Aorta (tissue), 5 donors: ENCODE results near the gene KNSTRN. TPM values are rescaled to one million over a fixed set of nuclear protein-coding genes. Genes with fewer than 3 reads are reported as not detected.

Experiments used
- ATAC-seq: fragments of 200-7000 bp; cut with Tn5 transposase; one replicate; pipeline ENCODE4 v1.9.1; 2022; ENCODE audit warnings: moderate library complexity; ENCODE audit not compliant: low FRiP score
- DNase-seq, 2 donors: peaks; one replicate each; pipeline ENCODE4 v3.0.0-alpha.2; 2020
- H3K27ac ChIP-seq, 2 donors: one replicate each; pipeline ENCODE4 v1.5.1; 2013; ENCODE audit warnings: low read length in 2 of 2, mild to moderate bottlenecking in 2 of 2, moderate library complexity in 2 of 2, control low read depth in 1 of 2, inconsistent platforms in 1 of 2, low read depth in 1 of 2
- H3K27me3 ChIP-seq, 2 donors: one replicate each; pipeline ENCODE4 v1.6.1; 2013; ENCODE audit warnings: control low read depth in 1 of 2, low read length in 1 of 2, mild to moderate bottlenecking in 1 of 2, moderate library complexity in 1 of 2; ENCODE audit not compliant: insufficient read depth in 2 of 2, control insufficient read depth in 1 of 2
- H3K36me3 ChIP-seq, 2 donors: one replicate each; pipeline ENCODE4 v1.6.1; 2013; ENCODE audit warnings: control low read depth in 1 of 2, low read length in 1 of 2, mild to moderate bottlenecking in 1 of 2; ENCODE audit not compliant: insufficient read depth in 2 of 2, control insufficient read depth in 1 of 2
- H3K4me1 ChIP-seq, 2 donors: one replicate each; pipeline ENCODE4 v1.6.1; 2013; ENCODE audit warnings: low read length in 2 of 2, control low read depth in 1 of 2, mild to moderate bottlenecking in 1 of 2, moderate library complexity in 1 of 2; ENCODE audit not compliant: insufficient read depth in 2 of 2, control insufficient read depth in 1 of 2
- H3K4me3 ChIP-seq, 2 donors: one replicate each; pipeline ENCODE4 v1.5.1; 2013; ENCODE audit warnings: low read length in 2 of 2, control low read depth in 1 of 2, mild to moderate bottlenecking in 1 of 2
- H3K9me3 ChIP-seq: one replicate; pipeline ENCODE4 v1.6.1; 2013; ENCODE audit warnings: mild to moderate bottlenecking, low read length; ENCODE audit not compliant: control insufficient read depth
- WGBS, 2 donors: extraction: QIAGEN DNeasy Blood & Tissue Kit; methylation state at CpG; one replicate each; pipeline ENCODE4 v1.1.7; 2013; 5-methylcytosine and 5-hydroxymethylcytosine counted together
- intact Hi-C, 2 donors: fragments of 100-400 bp; cut with DNase I; formaldehyde crosslinking; loops; one replicate each; pipeline versions ENCODE4 v1.14.2 to v1.15.0; 2022
- polyA plus RNA-seq, 2 donors: library from polyadenylated mRNA; stranded (reverse); fragments of 200-250 nt; gene quantifications; one replicate each; pipeline ENCODE4 v1.2.3, GENCODE V29; 2013
- total RNA-seq, 2 donors: library from RNA; stranded (reverse); fragmentation: NEBNext Ultra II Directional; extraction: Animal tissue kit (Norgen Biotek cat#: 25700); gene quantifications; one replicate each; pipeline ENCODE4 v1.2.1, GENCODE V29; 2021
- donor health status: healthy with polysubstance abuse.
- donor health status: Bipolar disorder and iron deficiency.
- donor health status: DM: no; HTN: no; CAD: no.
- donor health status: DM: no; HTN: no; CAD: no.
- donor health status: DM: yes; HTN: yes; CAD: no.

The KNSTRN gene
- total and polyA plus RNA-seq, 4 donors, result 3.1 to 7.6 (median 5.4) TPM

DNA sequence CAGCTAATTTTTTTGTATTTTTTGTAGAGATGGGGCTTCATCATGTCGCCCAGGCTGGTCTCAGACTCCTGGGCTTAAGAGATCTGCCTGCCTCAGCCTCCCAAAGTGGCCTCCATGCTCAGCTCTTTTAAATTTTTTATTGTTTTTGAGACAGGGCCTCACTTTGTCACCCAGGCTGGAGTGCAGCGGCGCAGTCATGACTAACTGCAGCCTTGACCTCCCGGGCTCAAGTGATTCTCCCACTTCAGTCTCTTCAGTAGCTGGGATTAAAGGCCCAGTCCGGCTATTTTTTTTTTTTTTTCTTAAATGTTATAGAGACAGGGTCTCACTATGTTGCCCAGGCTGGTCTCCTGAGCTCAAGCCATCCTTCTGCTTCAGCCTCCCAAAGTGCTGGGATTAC, 43.2 kb downstream of the KNSTRN start:
- no peak for DNase-seq
- H3K36me3 ChIP-seq, result no peaks in the 10 kb centered on the region
- no peak for ATAC-seq
- H3K27ac ChIP-seq, result no peak overlapping the region
- intact Hi-C loops, result loop anchor here (10.0 kb wide), 2 partner anchors 81 to 381 kb away; partner anchors contain the start of gene CCDC9B (in 1 of the 2)
- H3K9me3 ChIP-seq, result no peaks in the 10 kb centered on the region
- WGBS, 2 donors, result 94% methylated on average over 5 of the region's 5 CpGs
- H3K4me1 ChIP-seq, result no peaks in the 10 kb centered on the region
- H3K27me3 ChIP-seq, result no peaks in the 10 kb centered on the region
- H3K4me3 ChIP-seq, result no peak overlapping the region

DNA sequence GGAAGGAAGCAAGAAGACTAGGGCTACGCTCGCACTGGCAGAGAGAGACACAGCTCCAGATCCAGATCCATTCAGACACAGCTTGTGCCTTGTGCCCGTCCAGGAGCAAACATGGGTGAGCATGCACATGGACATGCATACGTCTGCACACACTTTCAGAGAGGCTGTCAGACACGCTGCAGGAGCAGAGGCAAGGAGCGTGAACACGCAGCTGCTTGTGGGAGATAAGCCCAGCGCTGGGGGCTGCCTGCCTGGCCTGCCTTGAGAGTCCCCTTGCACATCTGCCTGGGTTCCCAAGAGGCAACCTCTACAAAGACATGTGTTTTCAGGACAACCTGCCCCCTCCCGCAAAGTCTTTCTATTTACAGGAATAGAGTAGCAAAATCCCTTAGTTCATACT, 44.7 kb downstream of the KNSTRN start:
- Histone ChIP-seq H3K4me3 (no peak overlapping the region), H3K27ac (no peak overlapping the region), H3K9me3 (no peaks in the 10 kb centered on the region), H3K4me1 (no peaks in the 10 kb centered on the region), H3K36me3 (no peaks in the 10 kb centered on the region), H3K27me3 (no peaks in the 10 kb centered on the region)
- intact Hi-C loops, result loop anchor here (10.0 kb wide), 2 partner anchors 82 to 382 kb away; partner anchors contain the start of gene CCDC9B (in 1 of the 2)
- WGBS, 2 donors, result 88 to 95% methylated on average over 9 of the region's 9 CpGs
- ATAC-seq (no peak), DNase-seq (no peak)

DNA sequence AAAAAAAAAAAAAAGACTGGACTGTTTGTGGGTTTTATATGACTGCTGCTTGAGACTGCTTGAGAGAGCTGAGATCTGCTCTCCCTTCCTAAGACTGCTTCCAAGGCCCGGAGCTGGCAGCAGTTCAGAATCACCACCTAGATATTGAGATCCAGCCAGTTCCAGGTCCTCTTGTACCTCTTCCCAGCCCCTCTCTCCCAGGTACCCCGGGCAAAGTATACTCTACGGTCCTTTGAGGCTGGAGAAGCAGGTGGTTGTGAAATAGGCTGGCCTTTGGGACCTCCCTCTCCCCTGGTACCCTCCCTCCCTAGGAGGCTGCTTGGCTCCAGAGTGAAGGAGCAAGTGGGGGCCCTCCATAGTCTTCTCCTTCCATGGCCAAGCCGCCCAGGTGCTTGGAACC, 45.7 kb downstream of the KNSTRN start:
- no peak for ATAC-seq
- DNase-seq, result no peak
- intact Hi-C loops, result loop anchor here (10.0 kb wide), 2 partner anchors 83 to 383 kb away; partner anchors contain the start of gene CCDC9B (in 1 of the 2)
- H3K27me3 ChIP-seq, result no peaks in the 10 kb centered on the region
- no peaks in the 10 kb centered on the region for H3K36me3 ChIP-seq
- WGBS, 2 donors, result 92 to 93% methylated on average over 4 of the region's 4 CpGs
- H3K27ac ChIP-seq, result no peak overlapping the region
- H3K4me1 ChIP-seq, result no peaks in the 10 kb centered on the region
- H3K4me3 ChIP-seq, result no peak overlapping the region
- no peaks in the 10 kb centered on the region for H3K9me3 ChIP-seq

DNA sequence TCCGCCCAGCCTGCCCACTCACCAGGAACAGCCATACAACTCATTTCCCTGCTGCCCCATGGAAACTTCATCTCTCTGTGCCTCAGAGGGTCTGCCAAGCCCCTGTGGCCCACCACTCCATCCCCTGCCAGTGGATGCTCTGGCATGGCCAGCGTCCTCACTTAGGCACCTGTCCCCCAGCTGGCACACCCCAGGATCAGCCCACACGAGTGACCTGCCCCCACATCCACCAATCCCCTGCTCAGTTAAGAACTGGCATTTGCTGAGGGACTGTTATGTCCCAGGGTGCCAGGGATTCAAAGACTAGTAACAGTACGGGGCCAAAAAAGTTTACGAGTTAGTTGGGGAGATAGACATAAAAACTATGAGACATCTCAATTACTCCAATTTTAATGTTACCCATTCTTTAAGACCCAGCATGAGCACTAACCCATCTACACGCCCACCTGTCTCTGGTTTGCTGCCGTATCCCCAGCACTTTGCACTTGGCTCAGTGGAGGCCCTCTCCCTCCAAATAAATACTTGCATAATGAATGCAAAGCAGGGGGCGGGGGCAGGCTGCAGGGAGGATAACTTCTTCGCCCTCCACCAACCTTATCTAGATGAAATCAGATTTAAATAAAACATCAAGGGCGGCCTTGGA, 46.7 kb downstream of the KNSTRN start:
- ATAC-seq (no peak), DNase-seq (no peak)
- Histone ChIP-seq H3K4me1 (no peaks in the 10 kb centered on the region), H3K4me3 (no peak overlapping the region), H3K9me3 (no peaks in the 10 kb centered on the region), H3K27ac (no peak overlapping the region), H3K36me3 (no peaks in the 10 kb centered on the region), H3K27me3 (no peaks in the 10 kb centered on the region)
- WGBS, 2 donors, result 83 to 93% methylated on average over 10 of the region's 10 CpGs
- intact Hi-C loops, result loop anchor here (10.0 kb wide), 2 partner anchors 84 to 384 kb away; partner anchors contain the start of gene CCDC9B (in 1 of the 2)

DNA sequence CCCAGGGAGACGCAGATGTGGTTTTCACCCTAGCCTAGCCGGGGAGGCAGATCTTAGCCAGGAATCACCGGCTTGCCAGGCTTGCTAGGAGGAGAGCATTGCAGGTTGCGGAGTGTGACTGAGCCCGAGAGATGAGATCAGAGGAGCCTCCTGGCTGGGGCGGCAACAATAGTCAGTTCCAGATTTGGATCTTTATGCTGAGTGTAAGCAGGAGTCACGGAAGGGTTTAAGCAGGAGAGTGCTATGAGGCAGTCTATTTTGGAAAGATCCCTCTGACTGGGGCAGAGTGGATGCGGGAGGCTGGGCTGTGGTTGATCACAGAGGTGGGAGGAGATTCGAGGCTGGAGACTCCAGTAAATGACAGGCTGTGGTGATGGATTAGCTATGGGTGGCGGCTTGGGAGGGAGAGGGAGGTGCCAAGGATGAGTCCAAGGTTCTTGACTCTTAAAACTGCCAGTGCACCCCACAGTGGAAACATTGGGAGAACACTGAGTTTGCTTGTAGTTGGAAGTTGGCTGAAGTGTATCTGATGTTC, 47.8 kb downstream of the KNSTRN start:
- H3K36me3 ChIP-seq, result no peaks in the 10 kb centered on the region
- no peaks in the 10 kb centered on the region for H3K4me1 ChIP-seq
- ATAC-seq, result no peak
- no peak overlapping the region for H3K27ac ChIP-seq
- no peaks in the 10 kb centered on the region for H3K9me3 ChIP-seq
- intact Hi-C loops, result no loop called here
- no peaks in the 10 kb centered on the region for H3K27me3 ChIP-seq
- H3K4me3 ChIP-seq, result no peak overlapping the region
- DNase-seq, result no peak
- WGBS, 2 donors, result 75 to 77% methylated on average over 10 of the region's 10 CpGs

DNA sequence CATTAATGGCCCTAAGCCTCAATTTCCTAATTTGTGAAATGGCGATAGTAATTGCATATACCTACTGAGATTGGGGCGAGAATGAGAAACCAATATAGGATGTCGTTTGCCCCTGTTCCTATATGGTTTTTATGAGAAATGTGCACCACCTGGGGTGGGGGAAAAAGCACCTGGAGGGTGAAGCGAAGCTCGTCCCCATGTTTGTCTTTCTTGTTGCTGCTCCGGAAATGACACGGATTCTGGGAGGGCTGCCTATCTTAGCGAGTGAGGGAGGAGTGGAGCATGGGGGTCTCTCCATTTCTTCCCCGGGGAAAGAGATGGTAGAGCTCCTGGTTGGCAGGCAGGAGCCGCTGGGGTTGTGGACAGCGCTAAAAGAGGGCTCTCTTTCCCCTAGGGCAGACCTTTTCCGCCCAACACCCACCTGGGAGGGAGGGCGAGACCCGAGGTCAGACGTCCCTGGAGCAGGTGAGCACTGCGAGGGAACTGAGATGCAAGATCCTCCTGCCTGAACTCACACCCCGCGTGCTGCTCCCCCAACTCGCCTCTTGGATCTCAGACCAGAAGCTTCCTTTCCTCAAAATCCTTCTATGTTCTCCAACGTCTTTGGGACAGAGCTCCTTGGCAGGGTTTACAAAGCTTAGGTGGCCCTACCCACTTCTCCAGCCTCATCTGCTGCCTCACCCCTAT, 52.6 kb downstream of the KNSTRN start:
- Histone ChIP-seq H3K36me3 (no peaks in the 10 kb centered on the region), H3K27me3 (no peaks in the 10 kb centered on the region), H3K4me3 (no peak overlapping the region), H3K9me3 (no peaks in the 10 kb centered on the region), H3K4me1 (no peaks in the 10 kb centered on the region), H3K27ac (no peak overlapping the region)
- DNase-seq, result no peak
- intact Hi-C loops, result no loop called here
- 68 to 69% methylated on average over 20 of the region's 20 CpGs for WGBS, 2 donors
- ATAC-seq, result no peak

DNA sequence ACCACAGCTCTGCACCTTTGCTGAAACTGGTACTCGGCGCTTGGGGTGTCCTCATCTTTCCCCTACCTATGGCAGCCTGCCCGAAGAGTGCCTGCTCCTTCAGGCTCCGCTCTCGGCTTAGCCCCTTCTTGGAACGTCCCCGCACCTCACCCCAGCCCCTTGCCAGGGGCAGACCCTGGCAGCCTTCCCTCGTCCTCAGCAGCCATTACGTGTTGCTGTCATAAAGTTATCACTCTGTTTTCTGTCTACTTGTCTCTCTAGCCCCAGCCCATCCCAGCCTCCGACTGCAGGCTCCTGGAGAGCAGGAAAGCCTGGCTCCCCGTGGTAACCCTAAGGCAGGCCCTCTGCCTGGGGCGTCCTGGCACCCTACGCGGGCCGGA, 53.2 kb downstream of the KNSTRN start:
- 9% methylated on average over 15 of the region's 15 CpGs for WGBS, 2 donors
- H3K27ac ChIP-seq, result no peak overlapping the region
- H3K27me3 ChIP-seq, result no peaks in the 10 kb centered on the region
- H3K36me3 ChIP-seq, result no peaks in the 10 kb centered on the region
- H3K4me3 ChIP-seq, result no peak overlapping the region
- H3K9me3 ChIP-seq, result no peaks in the 10 kb centered on the region
- intact Hi-C loops, result no loop called here
- no peak for ATAC-seq
- no peaks in the 10 kb centered on the region for H3K4me1 ChIP-seq
- no peak for DNase-seq

DNA sequence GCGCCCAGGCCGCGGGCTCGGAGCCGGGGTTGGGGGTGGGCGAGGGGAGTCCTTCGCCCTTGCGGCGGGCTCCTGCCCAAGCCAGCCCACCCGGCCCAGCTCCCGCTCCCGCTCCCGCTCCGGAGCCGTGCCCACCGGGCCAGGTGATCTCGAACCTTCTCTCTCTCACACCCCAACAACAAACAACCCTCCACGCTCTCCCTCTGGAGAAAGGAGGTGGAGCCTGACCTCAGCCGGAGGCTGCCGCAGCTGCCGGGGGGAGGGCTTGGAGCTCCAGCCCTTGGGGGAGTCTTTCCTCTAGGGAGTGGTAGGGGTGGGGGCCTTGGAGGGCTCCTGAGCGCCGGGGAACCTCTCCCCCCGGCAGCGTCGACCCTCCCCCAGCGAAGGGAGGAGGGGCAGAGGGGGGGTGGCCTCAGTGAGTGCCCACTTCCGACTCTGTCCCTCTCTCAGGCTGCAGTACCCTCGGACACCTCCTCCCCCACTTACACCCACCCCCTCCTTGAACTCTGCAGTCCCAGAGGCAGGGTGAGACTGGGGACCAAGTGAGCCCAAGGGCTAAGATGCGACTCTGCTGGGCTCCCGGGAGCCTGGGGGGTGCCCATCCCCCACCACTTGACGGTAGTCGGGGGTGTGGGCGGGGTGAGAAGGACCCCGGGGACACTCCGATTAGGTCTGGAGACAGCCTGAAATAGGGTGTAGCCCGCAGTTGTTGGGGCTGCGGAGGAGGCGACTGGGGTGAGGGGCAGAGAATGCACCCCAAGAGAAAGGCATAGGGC, 53.8 kb downstream of the KNSTRN start:
- H3K9me3 ChIP-seq, result no peaks in the 10 kb centered on the region
- DNase-seq, result no peak
- peak overlapping the region in 1 of 2 donors; percentile 8 for H3K4me3 ChIP-seq
- intact Hi-C loops, result no loop called here
- H3K27me3 ChIP-seq, result no peaks in the 10 kb centered on the region
- WGBS, 2 donors, result 0 to 3% methylated on average over 26 to 39 of the region's 39 CpGs
- H3K27ac ChIP-seq, result no peak overlapping the region
- ATAC-seq, result no peak
- no peaks in the 10 kb centered on the region for H3K36me3 ChIP-seq
- no peaks in the 10 kb centered on the region for H3K4me1 ChIP-seq
